Panc1 (cell line): ENCODE results near the gene THPO. TPM values are rescaled to one million over a fixed set of nuclear protein-coding genes. Genes with fewer than 3 reads are reported as not detected.

Source experiments
- ATAC-seq: fragments of 200-7000 bp; cut with Tn5 transposase; 2 replicates; pipeline ENCODE4 v1.9.1; 2020; ENCODE audit warnings: mild to moderate bottlenecking, moderate library complexity
- Bru-seq: library from RNA; stranded (reverse); fragments of 400-500 nt; gene quantifications from one replicate; lab custom pipeline; 2021; lab: Mats Ljungman, UMichigan
- BruChase-seq, 2 experiments: library from RNA; stranded (reverse); fragments of 400-500 nt; gene quantifications; one replicate each; lab custom pipeline; 2021; lab: Mats Ljungman, UMichigan
- BruUV-seq: library from RNA; stranded (reverse); fragments of 400-500 nt; replicated peaks from 2 replicates; lab custom pipeline; 2021; lab: Mats Ljungman, UMichigan
- CTCF ChIA-PET: fragments of 300-600 bp; sonication (Branson Sonifier 250); formaldehyde crosslinking; loops from one replicate; lab custom pipeline; 2022; ENCODE audit warnings: antibody characterized with exemption; lab: Charles Lee
- POLR2A ChIA-PET: fragments of 300-600 bp; sonication (Branson Sonifier 250); formaldehyde crosslinking; loops from one replicate; lab custom pipeline; 2022; ENCODE audit warnings: antibody characterized with exemption; lab: Charles Lee
- DNase-seq: peaks from one replicate; pipeline ENCODE4 v3.0.0-alpha.2; 2010; ENCODE audit warnings: low read depth, low spot score
- H3K27ac ChIP-seq: 2 replicates; pipeline ENCODE4 v1.5.1; 2011; ENCODE audit warnings: mild to moderate bottlenecking, low read length, inconsistent platforms
- H3K27me3 ChIP-seq: fragments of 200-500 bp; sonication (Bioruptor generic); 2 replicates; pipeline ENCODE4 v1.6.0; 2014; ENCODE audit warnings: low read length, inconsistent platforms; ENCODE audit not compliant: control insufficient read depth, insufficient read depth
- H3K36me3 ChIP-seq: fragments of 200-500 bp; sonication (Bioruptor generic); 2 replicates; pipeline ENCODE4 v1.5.1; 2014; ENCODE audit warnings: inconsistent platforms, mild to moderate bottlenecking, low read length, moderate library complexity; ENCODE audit not compliant: control insufficient read depth, insufficient read depth
- H3K4me1 ChIP-seq: 2 replicates; pipeline ENCODE4 v1.5.1; 2011; ENCODE audit warnings: inconsistent platforms, mild to moderate bottlenecking, low read length, moderate library complexity; ENCODE audit not compliant: control insufficient read depth, insufficient read depth
- H3K4me3 ChIP-seq, 2 experiments: 2 replicates each; pipeline ENCODE4 v1.5.1; 2011 to 2012; ENCODE audit warnings: low read depth in 2 of 2, low read length in 2 of 2, mild to moderate bottlenecking in 2 of 2, inconsistent platforms in 1 of 2, moderate library complexity in 1 of 2
- H3K9me3 ChIP-seq: fragments of 200-500 bp; sonication (Bioruptor generic); 2 replicates; pipeline ENCODE4 v1.5.1; 2014; ENCODE audit warnings: low read depth, mild to moderate bottlenecking, inconsistent platforms, low read length, moderate library complexity; ENCODE audit not compliant: control insufficient read depth, insufficient read depth
- POLR2AphosphoS5 ChIP-seq: IDR thresholded peaks from 2 replicates; pipeline ENCODE4 v1.6.1; 2012; ENCODE audit warnings: mild to moderate bottlenecking, low read depth, low read length, moderate library complexity
- REST ChIP-seq, 2 experiments: IDR thresholded peaks; 2 replicates each; pipeline ENCODE4 v1.6.1; 2011 to 2012; ENCODE audit warnings: low read depth in 2 of 2, control low read depth in 1 of 2, low read length in 1 of 2, mild to moderate bottlenecking in 1 of 2, moderate library complexity in 1 of 2; ENCODE audit not compliant: insufficient read depth in 1 of 2
- SIN3A ChIP-seq: IDR thresholded peaks from 2 replicates; pipeline ENCODE4 v1.6.1; 2012; ENCODE audit warnings: low read depth, mild to moderate bottlenecking, low read length, moderate library complexity, borderline replicate concordance; ENCODE audit not compliant: insufficient read depth
- TCF7L2 ChIP-seq: IDR thresholded peaks from 2 replicates; pipeline ENCODE4 v1.6.1; 2011; ENCODE audit warnings: mild to moderate bottlenecking, low read depth, low read length, inconsistent platforms
- in situ Hi-C: cut with HindIII; loops from 2 replicates; pipeline ENCODE4 v1.10.0; 2016; ENCODE audit warnings: low sequenced_read_pairs, low pct_unique_long_range_greater_than_20kb
- intact Hi-C: fragments of 100-400 bp; cut with micrococcal nuclease; formaldehyde crosslinking; loops from one replicate; pipeline ENCODE4 v1.10.0; 2022; ENCODE audit not compliant: unreplicated experiment
- long read RNA-seq: library from polyadenylated mRNA; unstranded; transcript quantifications from one replicate; pipeline ENCODE4 v2.0.0, GENCODE V29; 2021; ENCODE audit not compliant: unreplicated experiment
- polyA plus RNA-seq: library from polyadenylated mRNA; unstranded; fragments of >200 nt; gene quantifications from one replicate; pipeline ENCODE4 v1.2.1, GENCODE V29; 2012; ENCODE audit warnings: missing spikeins; ENCODE audit not compliant: insufficient read length
- total RNA-seq: library from RNA; stranded (reverse); gene quantifications from one replicate; pipeline ENCODE4 v1.2.1, GENCODE V29; 2021; ENCODE audit not compliant: unreplicated experiment
- TF ChIP-seq, protein P1 (sequence below): fragments of 450-650 bp; IDR thresholded peaks from 2 replicates; pipeline ENCODE4 v1.5.1; 2017; ENCODE audit warnings: mild to moderate bottlenecking

Gene THPO
- total RNA-seq (not detected), Bru-seq, nascent RNA (percentile 12 among the genes with signal in this experiment), BruChase-seq, experiment 1, labeled RNA remaining after a 2-hour chase (percentile 14 among the genes with signal in this experiment), BruChase-seq, experiment 2, labeled RNA remaining after a 6-hour chase (percentile 1 among the genes with signal in this experiment)
- 0.17 TPM for polyA plus RNA-seq
- long read RNA-seq, result 0 reads

GRCh38 chr3:184377882-184378445, at the start of gene THPO:
THPO (minus strand) TSS chr3:184378207; CDS start chr3:184376259, 1,948 bp downstream.
- no peak within 1 kb of the TSS for H3K27ac ChIP-seq
- intact Hi-C loops, result loop anchor here (10.0 kb wide), 1 partner anchor 137 kb away; no protein-coding TSS in a partner anchor
- DNase-seq (no peak), ATAC-seq (no peak)
- H3K4me3 ChIP-seq, result no peak within 1 kb of the TSS
- no peaks in the 10 kb centered on the region for H3K36me3 ChIP-seq
- BruUV-seq, result no TSS peak
- no peak for TF ChIP-seq TCF7L2
- TF ChIP-seq, protein P1, sequence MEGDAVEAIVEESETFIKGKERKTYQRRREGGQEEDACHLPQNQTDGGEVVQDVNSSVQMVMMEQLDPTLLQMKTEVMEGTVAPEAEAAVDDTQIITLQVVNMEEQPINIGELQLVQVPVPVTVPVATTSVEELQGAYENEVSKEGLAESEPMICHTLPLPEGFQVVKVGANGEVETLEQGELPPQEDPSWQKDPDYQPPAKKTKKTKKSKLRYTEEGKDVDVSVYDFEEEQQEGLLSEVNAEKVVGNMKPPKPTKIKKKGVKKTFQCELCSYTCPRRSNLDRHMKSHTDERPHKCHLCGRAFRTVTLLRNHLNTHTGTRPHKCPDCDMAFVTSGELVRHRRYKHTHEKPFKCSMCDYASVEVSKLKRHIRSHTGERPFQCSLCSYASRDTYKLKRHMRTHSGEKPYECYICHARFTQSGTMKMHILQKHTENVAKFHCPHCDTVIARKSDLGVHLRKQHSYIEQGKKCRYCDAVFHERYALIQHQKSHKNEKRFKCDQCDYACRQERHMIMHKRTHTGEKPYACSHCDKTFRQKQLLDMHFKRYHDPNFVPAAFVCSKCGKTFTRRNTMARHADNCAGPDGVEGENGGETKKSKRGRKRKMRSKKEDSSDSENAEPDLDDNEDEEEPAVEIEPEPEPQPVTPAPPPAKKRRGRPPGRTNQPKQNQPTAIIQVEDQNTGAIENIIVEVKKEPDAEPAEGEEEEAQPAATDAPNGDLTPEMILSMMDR, result no peak
- no peak for TF ChIP-seq REST (IDR thresholded peaks at IDR 0.05; ENCODE audit: insufficient read depth in 1 of 2, low read depth in 2 of 2, low read length in 1 of 2)
- TF ChIP-seq POLR2AphosphoS5, result no peak
- CTCF ChIA-PET, result interaction anchor here (0.7 kb wide), 2 partner anchors 137 to 164 kb away, joined by 3 to 4 read pairs; no protein-coding TSS in a partner anchor
- no peaks in the 10 kb centered on the region for H3K9me3 ChIP-seq
- H3K27me3 ChIP-seq, result peaks cover 16% of the 10 kb centered on the region
- in situ Hi-C loops, result no loop called here
- POLR2A ChIA-PET, result no interaction called here
- H3K4me1 ChIP-seq, result no peaks in the 10 kb centered on the region

DNA sequence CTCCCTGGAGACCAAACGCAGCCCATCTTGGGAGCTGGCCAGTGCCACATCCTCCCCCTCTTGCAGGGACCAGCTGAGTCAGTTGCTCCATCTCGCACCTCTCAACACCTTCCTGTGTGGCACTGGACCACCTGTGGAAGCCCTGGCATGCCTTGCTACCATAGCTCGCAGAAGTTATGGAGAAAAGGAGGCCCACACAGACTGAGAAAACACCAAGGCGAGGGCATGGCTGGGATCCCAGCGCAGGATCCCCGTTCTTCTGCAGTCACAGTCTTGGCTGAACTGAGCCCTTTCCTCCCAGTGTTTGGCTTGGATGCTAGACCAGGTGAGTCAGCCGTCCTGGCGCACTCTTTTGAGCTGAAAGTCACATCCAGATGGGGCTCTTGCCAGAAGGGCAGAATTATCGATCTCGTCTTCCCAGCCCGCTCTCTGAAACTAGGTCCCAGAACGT, 48.7 kb upstream of the THPO start:
- no peaks in the 10 kb centered on the region for H3K27me3 ChIP-seq
- ChIA-PET CTCF (no interaction called here), POLR2A (no interaction called here)
- BruUV-seq, result no TSS peak
- H3K36me3 ChIP-seq, result no peaks in the 10 kb centered on the region
- TF ChIP-seq TCF7L2 (no peak), SIN3A (no peak), POLR2AphosphoS5 (no peak), REST (IDR thresholded peaks at IDR 0.05; ENCODE audit: insufficient read depth in 1 of 2, low read depth in 2 of 2, low read length in 1 of 2) (no peak)
- TF ChIP-seq, protein P1, result no peak
- no peak for DNase-seq
- no peak for ATAC-seq
- H3K27ac ChIP-seq, result no peak overlapping the region
- peaks cover 4% of the 10 kb centered on the region; the same call in 1 of the 2 replicates for H3K9me3 ChIP-seq
- H3K4me3 ChIP-seq, result no peak overlapping the region
- no peaks in the 10 kb centered on the region for H3K4me1 ChIP-seq
- intact Hi-C loops, result no loop called here
- in situ Hi-C loops, result no loop called here
